HUES48 (cell line): Measurements from ENCODE around the gene TNFRSF11A.

Experiments
- H3K27ac ChIP-seq: one replicate; pipeline ENCODE4 v1.7.0; 2013; ENCODE audit warnings: low read depth, low read length, inconsistent platforms
- H3K27me3 ChIP-seq: 2 replicates; pipeline ENCODE4 v1.6.1; 2013; ENCODE audit warnings: mild to moderate bottlenecking, low read length; ENCODE audit not compliant: control insufficient read depth, insufficient read depth
- H3K36me3 ChIP-seq: 2 replicates; pipeline ENCODE4 v1.6.1; 2013; ENCODE audit warnings: low read length; ENCODE audit not compliant: control insufficient read depth, insufficient read depth
- H3K4me1 ChIP-seq: 2 replicates; pipeline ENCODE4 v1.6.1; 2013; ENCODE audit warnings: mild to moderate bottlenecking, low read length; ENCODE audit not compliant: control insufficient read depth, insufficient read depth
- H3K4me3 ChIP-seq: 2 replicates; pipeline ENCODE4 v1.5.1; 2013; ENCODE audit warnings: mild to moderate bottlenecking, low read depth, low read length
- H3K9ac ChIP-seq: 2 replicates; pipeline ENCODE4 v1.6.1; 2013; ENCODE audit warnings: mild to moderate bottlenecking, low read depth, low read length, moderate library complexity
- H3K9me3 ChIP-seq: 2 replicates; pipeline ENCODE4 v1.6.1; 2013; ENCODE audit warnings: low read length; ENCODE audit not compliant: control insufficient read depth, insufficient read depth

The TNFRSF11A gene

GRCh38 chr18:62347089-62347506, 22.0 kb downstream of the TNFRSF11A start:
- Histone ChIP-seq H3K9me3 (no peaks in the 10 kb centered on the region), H3K9ac (no peak overlapping the region), H3K36me3 (peaks cover 6% of the 10 kb centered on the region; the same call in 1 of the 2 replicates), H3K4me1 (peaks cover 27% of the 10 kb centered on the region), H3K27ac (peak overlapping the region; percentile 56), H3K27me3 (no peaks in the 10 kb centered on the region), H3K4me3 (no peak overlapping the region)

GRCh38 chr18:62348474-62348873, 23.4 kb downstream of the TNFRSF11A start:
- H3K4me3 ChIP-seq, result no peak overlapping the region
- no peak overlapping the region for H3K9ac ChIP-seq
- H3K4me1 ChIP-seq, result peaks cover 27% of the 10 kb centered on the region
- no peaks in the 10 kb centered on the region for H3K27me3 ChIP-seq
- no peak overlapping the region for H3K27ac ChIP-seq
- no peaks in the 10 kb centered on the region for H3K9me3 ChIP-seq
- peaks cover 8% of the 10 kb centered on the region; the same call in 1 of the 2 replicates for H3K36me3 ChIP-seq

GRCh38 chr18:62353170-62353569, 28.1 kb downstream of the TNFRSF11A start:
- Histone ChIP-seq H3K27ac (no peak overlapping the region), H3K9me3 (no peaks in the 10 kb centered on the region), H3K27me3 (no peaks in the 10 kb centered on the region), H3K9ac (no peak overlapping the region), H3K36me3 (peaks cover 8% of the 10 kb centered on the region; the same call in 1 of the 2 replicates), H3K4me3 (no peak overlapping the region), H3K4me1 (0 out of 2 replicates have a peak, but pooled peaks cover 4% of the 10 kb centered on the region)

GRCh38 chr18:62354151-62354550, 29.0 kb downstream of the TNFRSF11A start:
- Histone ChIP-seq H3K9ac (0 out of 2 replicates have a peak overlapping the region, but pooled peaks have one; percentile 0), H3K4me1 (0 out of 2 replicates have a peak, but pooled peaks cover 4% of the 10 kb centered on the region), H3K4me3 (no peak overlapping the region), H3K27ac (no peak overlapping the region), H3K9me3 (no peaks in the 10 kb centered on the region), H3K27me3 (no peaks in the 10 kb centered on the region), H3K36me3 (peaks cover 8% of the 10 kb centered on the region; the same call in 1 of the 2 replicates)

GRCh38 chr18:62357079-62357719, 32.1 kb downstream of the TNFRSF11A start:
- no peak overlapping the region for H3K27ac ChIP-seq
- no peak overlapping the region for H3K9ac ChIP-seq
- H3K36me3 ChIP-seq, result peaks cover 7% of the 10 kb centered on the region; the same call in 1 of the 2 replicates

GRCh38 chr18:62360805-62361204, 35.7 kb downstream of the TNFRSF11A start:
- Histone ChIP-seq H3K9ac (no peak overlapping the region), H3K36me3 (peaks cover 10% of the 10 kb centered on the region; the same call in 1 of the 2 replicates), H3K27ac (no peak overlapping the region), H3K27me3 (no peaks in the 10 kb centered on the region), H3K9me3 (no peaks in the 10 kb centered on the region), H3K4me3 (no peak overlapping the region), H3K4me1 (0 out of 2 replicates have a peak, but pooled peaks cover 4% of the 10 kb centered on the region)

More at GRCh38 chr18:62357079-62357719, 32.1 kb downstream of the TNFRSF11A start:
- H3K9me3 ChIP-seq, result no peaks in the 10 kb centered on the region
- no peaks in the 10 kb centered on the region for H3K27me3 ChIP-seq
- H3K4me3 ChIP-seq, result no peak overlapping the region
- 0 out of 2 replicates have a peak, but pooled peaks cover 4% of the 10 kb centered on the region for H3K4me1 ChIP-seq

GRCh38 chr18:62361288-62361687, 36.2 kb downstream of the TNFRSF11A start:
- H3K27me3 ChIP-seq, result no peaks in the 10 kb centered on the region
- no peak overlapping the region for H3K4me3 ChIP-seq
- H3K36me3 ChIP-seq, result peaks cover 10% of the 10 kb centered on the region; the same call in 1 of the 2 replicates
- no peak overlapping the region for H3K27ac ChIP-seq
- H3K4me1 ChIP-seq, result 0 out of 2 replicates have a peak, but pooled peaks cover 4% of the 10 kb centered on the region
- no peaks in the 10 kb centered on the region for H3K9me3 ChIP-seq
- H3K9ac ChIP-seq, result no peak overlapping the region

- no peak overlapping the region for H3K9ac ChIP-seq
- no peaks in the 10 kb centered on the region for H3K27me3 ChIP-seq
- H3K36me3 ChIP-seq, result peaks cover 20% of the 10 kb centered on the region
- H3K4me1 ChIP-seq, result peaks cover 5% of the 10 kb centered on the region
- no peak overlapping the region for H3K27ac ChIP-seq
- no peak overlapping the region for H3K4me3 ChIP-seq
- H3K9me3 ChIP-seq, result no peaks in the 10 kb centered on the region
Measured at GRCh38 chr18:62364558-62364957, 39.4 kb downstream of the TNFRSF11A start.

- Histone ChIP-seq H3K4me1 (peaks cover 5% of the 10 kb centered on the region), H3K27ac (no peak overlapping the region), H3K36me3 (peaks cover 20% of the 10 kb centered on the region)
Measured at GRCh38 chr18:62365420-62365819, 40.3 kb downstream of the TNFRSF11A start.

GRCh38 chr18:62366992-62367391, 41.9 kb downstream of the TNFRSF11A start:
- Histone ChIP-seq H3K9ac (no peak overlapping the region), H3K9me3 (no peaks in the 10 kb centered on the region), H3K27ac (peak overlapping the region; percentile 27), H3K4me1 (peaks cover 5% of the 10 kb centered on the region), H3K27me3 (no peaks in the 10 kb centered on the region), H3K36me3 (peaks cover 15% of the 10 kb centered on the region), H3K4me3 (no peak overlapping the region)

More at GRCh38 chr18:62365420-62365819, 40.3 kb downstream of the TNFRSF11A start:
- Histone ChIP-seq H3K27me3 (no peaks in the 10 kb centered on the region), H3K4me3 (no peak overlapping the region), H3K9ac (no peak overlapping the region), H3K9me3 (no peaks in the 10 kb centered on the region)

GRCh38 chr18:62368100-62368499, 43.0 kb downstream of the TNFRSF11A start:
- no peaks in the 10 kb centered on the region for H3K9me3 ChIP-seq
- no peak overlapping the region for H3K9ac ChIP-seq
- peaks cover 15% of the 10 kb centered on the region for H3K36me3 ChIP-seq
- H3K4me1 ChIP-seq, result peaks cover 5% of the 10 kb centered on the region
- no peaks in the 10 kb centered on the region for H3K27me3 ChIP-seq
- no peak overlapping the region for H3K4me3 ChIP-seq
- H3K27ac ChIP-seq, result no peak overlapping the region
